ENCODE measurements around the gene RPP40. TPM values are rescaled to one million over a fixed set of nuclear protein-coding genes. Genes with fewer than 3 reads are reported as not detected.

Gene RPP40
- total RNA-seq, 1 donor: 11.2 TPM

DNA sequence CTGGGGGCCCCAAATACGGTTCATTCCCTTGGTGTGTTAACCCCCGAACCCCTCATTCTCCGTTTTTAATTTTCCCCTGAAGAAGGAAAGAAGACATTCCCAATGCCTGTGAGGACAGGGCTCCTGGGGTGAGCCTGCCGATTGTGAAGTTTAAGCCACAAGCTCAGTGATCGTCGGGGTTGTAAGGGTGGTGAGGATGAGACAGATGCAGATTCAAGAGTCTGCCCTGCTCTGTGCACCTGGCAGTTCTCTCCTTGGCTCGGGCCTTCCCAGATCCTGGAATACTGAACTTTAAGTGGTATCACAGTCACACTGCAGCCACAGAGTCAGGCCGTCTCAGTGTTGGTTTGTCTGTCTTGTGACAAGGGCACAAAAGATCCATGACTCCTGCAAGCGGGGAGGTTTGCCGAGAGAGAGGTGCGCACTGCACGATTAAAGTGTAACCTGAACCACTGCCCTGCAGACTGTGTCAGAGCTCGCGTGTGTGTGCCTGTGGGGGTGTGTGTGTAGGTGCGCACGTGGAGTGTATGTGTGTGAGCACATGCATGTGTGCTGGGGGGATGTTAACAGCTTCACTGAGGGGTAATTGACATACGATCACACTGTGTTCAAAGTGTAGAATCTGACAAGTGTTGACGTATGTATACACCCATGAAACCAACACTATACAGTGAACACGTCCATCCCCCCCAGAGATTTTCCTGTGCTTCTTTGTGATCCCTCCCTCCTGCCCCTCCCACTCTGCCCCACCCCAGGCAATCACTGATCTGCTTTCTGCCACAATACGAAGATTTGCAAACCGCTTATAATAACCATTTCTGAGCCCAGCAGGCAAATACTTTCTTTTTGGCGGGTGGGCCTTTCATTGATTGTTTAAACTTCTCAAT, 38.9 kb downstream of the RPP40 start:
- DNase-seq (ENCODE audit: low read depth): no peak
- H3K4me3 ChIP-seq (ENCODE audit: low read depth, low read length): no peak overlapping the region
- no peak for TF ChIP-seq CTCF (IDR thresholded peaks at IDR 0.05; ENCODE audit: insufficient read depth, low read depth, low read length)

DNA sequence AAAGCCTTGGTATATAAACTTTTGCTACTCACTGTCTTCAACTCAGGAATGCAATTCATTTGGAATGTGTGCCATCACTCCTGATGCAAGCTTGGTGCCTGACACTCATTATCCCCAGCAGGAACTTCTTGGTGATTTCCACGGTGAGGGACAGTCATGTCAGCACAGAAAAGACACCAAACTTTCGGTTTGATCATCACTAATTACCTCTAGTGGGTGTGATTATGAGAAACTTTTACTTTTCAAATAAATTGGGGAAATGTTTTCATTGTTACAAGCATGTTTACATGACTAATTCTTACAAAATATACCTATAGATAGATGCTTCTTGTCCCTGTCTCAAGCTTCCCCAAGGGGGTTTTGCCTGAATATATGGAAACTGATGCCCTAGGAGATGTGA, 40.9 kb downstream of the RPP40 start:
- TF ChIP-seq CTCF (IDR thresholded peaks at IDR 0.05; ENCODE audit: insufficient read depth, low read depth, low read length): no peak
- no peak overlapping the region for H3K4me3 ChIP-seq (ENCODE audit: low read depth, low read length)
- no peak for DNase-seq (ENCODE audit: low read depth)

GRCh38 chr6:4961322-4962168, 42.3 kb downstream of the RPP40 start:
- no peak for DNase-seq (ENCODE audit: low read depth)
- H3K4me3 ChIP-seq (ENCODE audit: low read depth, low read length): no peak overlapping the region
- TF ChIP-seq CTCF (IDR thresholded peaks at IDR 0.05; ENCODE audit: insufficient read depth, low read depth, low read length): no peak

DNA sequence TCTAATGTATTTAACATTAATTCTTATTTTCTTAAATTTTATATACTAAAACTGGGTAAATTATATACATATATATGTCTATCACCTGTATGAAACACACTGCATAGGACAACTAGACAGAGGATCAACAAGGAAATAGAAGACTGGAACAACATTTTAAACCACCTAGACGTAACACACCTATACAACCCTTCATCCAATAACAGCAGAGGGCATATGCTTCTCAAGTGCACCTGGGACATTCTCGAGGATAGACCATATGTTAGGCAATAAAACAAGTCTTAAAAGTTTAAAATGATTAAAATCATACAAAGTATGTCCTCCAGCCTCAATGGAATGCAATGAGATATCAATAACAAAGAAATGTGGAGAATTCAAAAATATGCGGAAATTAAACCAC, 45.2 kb downstream of the RPP40 start:
- DNase-seq (ENCODE audit: low read depth): no peak
- H3K4me3 ChIP-seq (ENCODE audit: low read depth, low read length): no peak overlapping the region
- TF ChIP-seq CTCF (IDR thresholded peaks at IDR 0.05; ENCODE audit: insufficient read depth, low read depth, low read length): no peak

- no peak overlapping the region for H3K4me3 ChIP-seq (ENCODE audit: low read depth, low read length)
- peak; percentile 32 for TF ChIP-seq CTCF (IDR thresholded peaks at IDR 0.05; ENCODE audit: insufficient read depth, low read depth, low read length)
- no peak for DNase-seq (ENCODE audit: low read depth)
These were observed 46.2 kb downstream of the RPP40 start for GRCh38 chr6:4957521-4958231.

DNA sequence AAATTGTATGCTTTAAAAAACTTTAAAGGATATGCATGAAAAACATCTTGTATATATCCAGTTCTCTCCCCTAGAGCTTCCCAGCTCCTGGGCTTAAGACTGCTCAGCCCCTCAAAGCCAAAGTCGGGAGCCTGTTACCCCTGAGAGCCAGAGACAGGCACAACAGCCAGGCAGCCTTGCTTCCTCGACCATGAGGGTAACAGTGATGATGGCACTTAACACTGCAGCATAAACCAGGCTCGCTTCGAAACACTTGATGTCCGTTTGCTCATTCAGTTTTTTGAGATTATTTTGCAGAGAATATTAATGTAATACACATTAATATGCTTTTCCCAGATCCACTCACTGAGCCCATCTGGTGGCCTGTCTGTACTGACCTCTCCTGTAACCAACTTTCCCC, 47.2 kb downstream of the RPP40 start:
- H3K4me3 ChIP-seq (ENCODE audit: low read depth, low read length): no peak overlapping the region
- no peak for TF ChIP-seq CTCF (IDR thresholded peaks at IDR 0.05; ENCODE audit: insufficient read depth, low read depth, low read length)
- no peak for DNase-seq (ENCODE audit: low read depth)

Measured in fibroblast of villous mesenchyme (primary cell).